RCC 7860 (cell line): ENCODE results near the gene NCBP2L.
A peak's percentile ranks its signal among the peaks of the same experiment; 100 is the strongest.
"Not testable (repeated sequence)": the region's sequence is repeated elsewhere in the genome, so short reads cannot be mapped to it uniquely, and the experiment has no call there.

Source experiments
- DNase-seq: peaks from one replicate; pipeline ENCODE4 v3.0.0-alpha.2; 2015; ENCODE audit warnings: low spot score
- FAIRE-seq: peaks from 2 replicates; lab custom pipeline; 2012; peaks lifted over from hg19 to GRCh38; lab: Jason Lieb, UNC

Gene NCBP2L

DNA sequence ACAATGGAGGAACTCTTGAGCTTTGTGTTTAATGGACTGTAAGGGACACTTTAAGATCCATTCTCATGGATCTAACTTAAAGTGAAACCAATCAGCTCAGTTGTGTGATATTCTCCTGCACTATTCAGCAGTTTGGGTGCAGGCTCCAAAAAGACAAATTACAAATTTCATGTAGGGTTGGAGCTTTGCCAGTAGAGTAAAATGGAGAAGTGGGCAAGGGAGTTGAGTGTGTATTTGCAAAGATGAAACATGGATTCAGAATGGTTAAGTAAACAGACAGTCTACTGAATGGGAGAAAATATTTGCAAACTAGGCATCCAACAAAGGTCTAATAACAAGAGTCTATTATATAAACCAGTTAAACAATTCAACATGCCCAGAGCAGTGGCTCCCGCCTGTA is 26.9 kb downstream of the NCBP2L start:
- DNase-seq (no peak), FAIRE-seq (no peak)

DNA sequence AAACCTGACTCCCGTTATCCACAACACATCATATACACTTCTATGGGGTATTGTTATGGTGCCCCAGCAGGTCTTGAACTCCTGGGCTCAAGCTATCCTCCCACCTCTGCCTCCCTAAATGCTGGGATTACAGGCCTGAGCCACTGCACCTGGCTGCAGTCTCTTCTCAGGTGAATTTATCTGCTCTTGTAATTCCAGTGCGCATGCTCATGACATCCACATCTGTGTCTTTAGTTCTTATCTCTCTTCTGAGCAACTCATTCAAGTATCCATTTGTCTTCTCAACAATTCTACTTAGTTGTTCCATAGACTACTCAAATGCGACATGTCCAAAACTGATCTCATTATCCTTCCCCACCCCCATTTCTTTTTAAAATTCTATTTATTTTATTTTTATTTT is 27.6 kb downstream of the NCBP2L start:
- FAIRE-seq (no peak), DNase-seq (no peak)

DNA sequence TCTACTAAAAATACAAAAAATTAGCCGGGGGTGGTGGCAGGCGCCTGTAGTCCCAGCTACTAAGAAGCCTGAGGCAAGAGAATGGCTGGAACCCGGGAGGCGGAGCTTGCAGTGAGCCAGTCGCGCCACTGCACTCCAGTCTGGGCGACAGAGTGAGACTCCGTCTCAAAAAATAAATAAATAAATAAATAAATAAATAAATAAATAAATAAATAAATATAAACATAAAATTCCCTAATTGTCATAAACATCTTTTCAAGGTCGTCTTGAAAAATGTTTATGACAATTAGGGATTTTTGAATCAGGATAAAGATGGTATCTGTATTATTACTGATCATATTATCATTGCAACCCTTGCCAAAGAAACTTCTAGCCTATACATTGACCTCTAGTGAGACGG is 32.5 kb downstream of the NCBP2L start:
- not testable (repeated sequence) for FAIRE-seq

DNA sequence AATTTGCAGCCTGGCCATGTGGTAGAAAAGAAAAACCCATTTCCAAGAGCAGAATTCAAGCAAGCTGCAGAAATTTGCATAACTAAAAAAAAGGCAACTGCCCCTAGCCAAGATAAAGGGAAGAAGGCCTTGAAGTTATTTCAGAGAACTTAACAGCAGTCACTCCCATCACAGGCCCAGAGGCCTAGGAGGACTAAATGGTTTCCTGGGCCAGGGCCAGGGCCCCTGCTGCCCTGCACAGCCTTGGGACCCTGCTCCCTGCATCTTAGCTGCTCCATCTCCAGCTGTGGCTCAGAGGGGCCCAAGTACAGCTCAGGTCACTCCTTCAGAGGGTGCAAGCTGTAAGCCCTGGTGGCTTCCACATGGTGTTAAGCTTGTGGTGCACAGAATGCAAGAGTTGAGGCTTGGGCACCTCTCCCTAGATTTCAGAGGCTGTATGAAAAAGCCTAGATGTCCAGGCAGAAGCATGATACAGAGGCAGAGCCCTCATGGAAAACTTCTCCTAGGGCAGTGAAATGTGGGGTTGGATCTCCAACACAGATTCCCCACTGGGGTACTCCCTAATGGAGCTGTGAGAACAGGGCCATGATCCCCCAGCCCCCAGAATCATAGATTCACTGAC is 41.5 kb downstream of the NCBP2L start:
- DNase-seq (no peak), FAIRE-seq (no peak)

More for the DNA sequence above, 32.5 kb downstream of the NCBP2L start:
- DNase-seq, result not testable (repeated sequence)

DNA sequence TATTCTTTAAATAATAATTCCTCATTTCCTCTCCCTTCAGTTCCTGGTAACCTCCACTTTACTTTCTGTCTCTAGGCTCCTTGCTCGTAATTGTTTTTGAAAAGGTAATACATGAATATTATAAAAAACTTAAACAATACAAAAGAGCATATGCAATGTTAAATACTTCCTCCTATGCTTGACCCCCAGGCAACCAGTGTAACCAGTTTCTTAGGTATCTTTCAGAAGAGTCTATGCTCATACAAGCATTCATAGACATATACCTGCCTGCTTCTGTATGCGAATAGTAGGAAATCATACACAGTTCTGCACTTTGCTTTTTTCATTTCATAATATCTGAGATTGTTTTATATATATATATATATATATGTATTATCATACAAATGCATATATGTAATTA is 45.5 kb downstream of the NCBP2L start:
- FAIRE-seq (no peak), DNase-seq (no peak)

DNA sequence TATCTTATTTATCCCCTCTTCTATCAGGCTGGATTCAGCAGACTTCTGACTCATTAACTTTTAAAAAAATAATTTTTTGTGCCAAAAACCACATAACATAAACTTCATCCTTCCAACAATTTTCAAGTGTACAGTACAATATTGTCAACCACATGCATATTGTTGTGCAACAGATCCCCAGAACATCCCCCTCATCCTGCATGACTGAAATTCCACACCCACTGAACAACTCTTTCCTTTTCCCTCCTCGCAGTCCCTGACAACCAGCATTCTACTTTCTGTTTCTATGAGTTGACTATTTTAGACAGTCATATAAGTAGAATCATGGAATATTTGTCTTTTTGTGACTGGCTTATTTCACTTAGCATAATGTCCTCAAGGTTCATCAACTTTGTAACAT is 45.9 kb downstream of the NCBP2L start:
- DNase-seq, result peak; percentile 3
- FAIRE-seq, result no peak

DNA sequence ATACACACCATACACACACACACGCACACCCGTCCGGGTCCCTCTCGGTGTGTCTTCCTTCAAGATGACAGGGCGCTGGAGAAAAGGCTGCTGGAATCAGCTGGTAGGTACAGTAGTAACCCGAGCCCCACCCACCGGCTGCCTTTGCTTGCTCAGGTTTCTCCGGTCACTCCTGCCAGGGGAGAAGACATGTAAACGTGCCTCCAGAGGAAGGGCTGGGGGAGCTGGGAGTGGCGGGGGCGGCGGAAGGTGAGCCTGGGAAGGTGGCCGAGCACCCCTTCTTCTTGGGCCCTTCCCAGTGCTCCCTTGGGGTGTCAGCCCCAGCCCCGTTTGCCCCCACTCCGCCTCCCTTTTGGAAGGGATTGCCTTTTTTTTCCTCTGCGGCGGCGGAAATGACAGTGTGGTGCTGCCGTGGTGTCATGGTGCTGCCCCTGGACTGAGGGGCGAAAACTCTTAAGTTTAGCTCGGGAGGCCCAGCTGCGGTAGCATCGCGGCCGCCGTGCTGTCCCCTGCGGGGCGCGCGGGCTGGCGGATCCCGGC is 48.2 kb downstream of the NCBP2L start, which contains the start of gene MID2:
MID2 (plus strand) TSS at position 169 of the 540 bp plus-strand sequence. CDS start 561 bp downstream, outside the sequence.
- FAIRE-seq (no peak), DNase-seq (peak; percentile 30)

DNA sequence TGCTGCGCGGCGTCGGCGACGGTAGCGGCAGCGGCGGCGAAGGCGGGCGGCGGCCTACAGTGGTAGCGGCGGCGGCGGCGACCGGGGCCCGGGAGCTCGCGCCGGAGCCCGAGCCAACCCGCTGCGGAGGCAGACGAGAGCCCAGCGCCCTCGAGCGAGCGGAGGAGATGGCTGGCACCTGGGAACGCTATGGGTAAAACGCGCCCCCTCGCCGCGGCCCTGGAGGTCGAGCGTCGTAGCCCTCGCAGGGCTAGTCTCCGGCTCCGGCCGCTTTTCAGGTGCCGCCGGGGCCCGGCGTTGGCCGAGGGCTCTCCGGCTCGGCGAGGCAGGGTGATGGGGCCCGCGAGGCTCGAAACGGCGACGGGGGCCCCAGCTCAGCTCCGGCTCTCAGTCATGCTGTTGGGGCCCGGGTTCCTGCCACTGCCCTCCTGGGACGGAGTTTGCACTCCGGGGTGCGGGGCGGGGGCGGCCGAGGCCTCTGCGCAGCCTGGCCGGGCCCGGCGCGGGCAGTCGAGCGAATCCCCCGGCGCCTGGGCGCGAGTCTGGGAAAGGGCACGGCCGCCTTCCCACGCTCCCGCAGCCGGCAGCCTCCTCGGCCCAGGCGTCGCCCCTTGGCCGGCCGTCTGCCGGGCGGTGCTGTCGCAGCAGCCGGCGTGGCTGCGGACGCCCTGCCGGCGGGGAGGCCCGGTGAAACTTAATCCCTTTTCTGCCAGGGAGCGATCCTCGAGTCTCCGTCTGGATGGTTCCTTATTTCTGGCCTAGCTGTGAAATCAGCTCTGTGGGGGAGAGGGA is 48.9 kb downstream of the NCBP2L start:
- DNase-seq, result peak; percentile 17

DNA sequence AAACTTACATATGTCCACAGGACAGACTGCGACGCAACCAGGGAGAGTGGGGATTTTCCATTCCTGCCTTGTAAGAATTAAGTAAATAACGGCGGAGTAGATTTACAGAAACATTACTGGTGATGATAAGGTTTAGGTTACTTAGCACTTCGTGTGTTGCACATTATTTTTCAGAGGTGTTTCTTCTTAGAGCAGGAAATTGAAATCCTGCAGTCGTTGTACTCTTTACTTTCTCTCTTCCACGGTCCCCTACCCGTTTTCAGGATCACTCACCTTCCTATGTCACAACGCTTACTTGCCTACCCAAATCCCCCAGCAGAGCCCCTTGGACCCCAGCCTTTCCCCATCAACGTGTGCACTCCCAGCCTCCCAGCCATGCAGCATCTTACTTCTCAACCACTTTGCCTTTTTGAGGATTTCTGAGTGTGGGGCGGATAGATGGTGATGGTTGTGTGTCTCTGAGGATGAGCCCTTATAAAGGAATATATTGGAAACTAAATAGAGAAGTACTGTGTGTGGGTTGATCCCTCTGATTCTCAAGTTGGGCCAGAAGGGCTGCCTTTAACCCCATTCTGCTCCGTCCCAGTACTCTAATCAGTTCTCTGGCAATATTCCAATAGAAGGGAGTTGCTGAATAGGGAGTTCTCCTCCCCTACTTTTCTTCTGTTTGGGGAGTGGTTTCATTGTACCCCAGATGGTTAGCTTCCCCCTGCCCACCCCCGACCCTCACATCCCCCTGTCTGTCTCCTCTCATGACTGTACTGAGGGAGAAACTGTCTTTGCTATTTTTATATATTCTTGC is 49.7 kb downstream of the NCBP2L start:
- FAIRE-seq, result no peak

More for the DNA sequence above, 48.9 kb downstream of the NCBP2L start:
- no peak for FAIRE-seq

DNA sequence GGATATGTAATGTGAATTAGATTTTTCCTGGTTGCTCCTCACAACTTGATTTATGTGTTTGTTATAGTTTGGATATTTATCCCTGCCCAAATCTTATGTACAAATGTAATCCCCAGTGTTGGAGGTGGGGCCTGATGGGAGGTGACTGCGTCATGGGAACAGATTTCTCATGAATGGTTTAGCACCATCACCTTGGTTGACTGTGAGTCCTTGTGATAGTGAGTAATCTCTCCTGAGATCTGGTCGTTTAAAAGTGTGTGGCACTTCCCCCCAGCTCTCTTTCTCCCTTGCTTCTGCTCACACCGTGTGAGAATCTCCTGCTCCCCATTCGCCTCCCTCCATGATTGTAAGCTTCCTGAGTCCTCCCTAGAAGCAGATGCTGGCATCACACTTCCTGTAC is 50.3 kb downstream of the NCBP2L start:
- DNase-seq (no peak), FAIRE-seq (no peak)

More for the DNA sequence above, 49.7 kb downstream of the NCBP2L start:
- DNase-seq, result no peak

DNA sequence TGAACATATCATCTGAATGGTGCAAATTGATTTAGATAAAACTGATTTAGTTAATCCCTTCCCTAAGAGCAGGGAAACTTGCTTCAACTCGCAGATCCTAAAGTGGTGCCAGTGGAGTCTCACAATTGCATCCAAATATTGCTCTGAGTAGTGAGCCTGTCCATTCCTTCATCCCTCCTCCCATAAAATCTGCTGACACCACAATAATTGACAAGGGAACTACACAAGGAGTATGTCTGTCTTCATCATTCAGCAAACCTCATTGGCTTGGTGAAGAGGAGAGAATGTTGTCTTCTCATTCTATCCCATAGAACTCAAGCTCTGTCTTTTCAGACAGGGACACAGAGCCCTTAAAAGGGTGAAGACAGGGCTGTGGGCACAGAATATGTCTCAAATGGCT is 52.3 kb downstream of the NCBP2L start:
- no peak for FAIRE-seq
- no peak for DNase-seq

DNA sequence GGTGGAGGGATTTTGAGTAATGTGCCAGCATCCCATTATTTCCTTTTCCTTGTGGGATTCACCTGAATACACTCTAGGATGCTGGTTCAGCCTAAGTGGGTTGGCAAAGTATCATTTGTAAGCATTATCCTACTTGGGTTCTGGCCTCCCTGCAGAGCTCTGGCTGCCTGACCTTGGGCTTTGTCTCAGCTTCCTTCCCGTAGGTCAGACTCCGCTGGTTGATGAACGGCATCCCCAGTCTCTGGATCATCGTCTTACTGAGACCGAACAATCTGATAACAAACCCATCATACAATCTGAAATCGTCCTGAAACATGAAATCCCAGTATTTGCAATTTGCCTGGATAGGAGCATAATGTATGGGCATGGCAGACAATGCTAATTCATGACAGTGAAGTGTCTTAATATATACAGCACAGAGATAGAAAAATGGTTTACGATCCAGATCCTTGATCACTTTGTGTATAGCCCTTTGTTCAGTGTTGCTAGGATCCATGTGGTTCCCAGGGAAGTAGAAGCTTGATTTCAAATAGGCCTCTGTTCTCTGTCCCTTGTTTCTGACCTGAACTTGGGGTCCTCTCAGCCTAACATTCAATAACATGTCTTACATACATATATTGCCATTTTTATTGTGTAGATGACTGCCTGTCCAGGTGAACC is 53.7 kb downstream of the NCBP2L start:
- FAIRE-seq (no peak), DNase-seq (no peak)

DNA sequence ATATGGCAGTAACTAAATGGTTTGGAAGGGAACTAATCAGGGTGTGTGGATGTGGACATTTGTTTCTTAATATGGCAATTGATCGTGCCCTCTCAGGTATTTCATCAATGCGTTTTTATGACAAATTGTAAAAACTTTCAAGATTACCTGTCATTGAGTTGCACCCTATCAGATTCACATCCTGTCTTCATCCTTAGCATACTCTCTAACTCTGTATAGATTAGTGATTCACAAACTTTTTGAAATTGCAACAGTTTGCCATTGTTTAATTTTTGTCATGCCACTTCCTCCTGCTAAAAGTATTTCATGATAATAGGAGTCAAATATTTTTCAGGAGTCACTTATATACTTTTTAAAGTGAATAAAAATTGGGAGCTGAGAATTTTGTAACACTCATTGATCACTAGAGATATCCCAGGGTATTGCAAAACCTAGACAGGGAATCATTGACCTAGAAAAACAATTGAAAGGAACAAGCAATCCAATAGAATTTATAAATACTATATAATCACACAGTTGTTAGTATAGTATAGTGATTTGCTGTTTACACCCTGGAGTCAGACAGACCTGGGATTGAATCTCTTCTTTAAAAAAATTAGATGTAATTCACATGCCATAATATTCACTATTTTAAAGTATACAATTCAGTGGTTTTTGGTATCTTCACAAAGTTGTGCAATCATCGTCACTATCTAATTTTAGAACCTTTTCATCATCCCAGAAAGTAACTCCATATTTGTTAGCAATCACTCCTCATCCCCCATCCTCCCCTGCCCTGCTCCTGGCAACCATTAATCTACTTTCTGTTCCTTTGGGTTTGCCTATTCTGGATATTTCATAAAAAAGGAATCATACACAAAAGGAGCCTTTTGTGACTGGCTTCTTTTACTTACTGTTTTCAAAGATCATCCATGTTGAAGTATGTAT is 57.0 kb downstream of the NCBP2L start:
- DNase-seq (no peak), FAIRE-seq (no peak)

DNA sequence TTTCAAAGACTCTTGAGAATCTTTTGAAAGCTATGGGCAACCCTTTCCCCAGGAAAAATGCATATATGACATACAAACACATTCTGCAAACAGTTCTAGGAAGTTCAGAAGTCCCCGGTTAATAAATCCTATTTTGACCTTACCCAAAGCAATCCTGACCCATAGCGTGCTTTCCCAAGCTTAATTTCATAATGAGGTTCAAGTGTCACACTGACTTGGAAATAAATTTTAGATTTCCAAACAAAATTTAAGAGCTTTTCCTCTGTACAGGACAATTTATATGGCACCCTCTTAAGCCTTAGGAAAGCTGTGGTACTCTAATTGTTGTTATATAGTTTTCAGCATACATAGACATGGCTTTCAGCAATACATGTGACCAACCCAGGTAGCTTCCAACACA is 59.4 kb downstream of the NCBP2L start:
- FAIRE-seq (no peak), DNase-seq (no peak)

DNA sequence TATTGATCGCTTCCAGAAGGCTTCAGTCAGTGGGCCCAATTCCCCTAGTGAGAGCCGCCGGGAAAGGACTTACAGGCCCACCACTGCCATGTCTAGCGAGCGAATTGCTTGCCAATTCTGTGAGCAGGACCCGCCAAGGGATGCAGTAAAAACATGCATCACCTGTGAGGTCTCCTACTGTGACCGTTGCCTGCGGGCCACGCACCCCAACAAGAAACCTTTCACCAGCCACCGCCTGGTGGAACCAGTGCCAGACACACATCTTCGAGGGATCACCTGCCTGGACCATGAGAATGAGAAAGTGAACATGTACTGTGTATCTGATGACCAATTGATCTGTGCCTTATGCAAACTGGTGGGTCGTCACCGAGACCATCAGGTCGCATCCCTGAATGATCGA is 63.4 kb downstream of the NCBP2L start:
- FAIRE-seq (no peak), DNase-seq (no peak)

DNA sequence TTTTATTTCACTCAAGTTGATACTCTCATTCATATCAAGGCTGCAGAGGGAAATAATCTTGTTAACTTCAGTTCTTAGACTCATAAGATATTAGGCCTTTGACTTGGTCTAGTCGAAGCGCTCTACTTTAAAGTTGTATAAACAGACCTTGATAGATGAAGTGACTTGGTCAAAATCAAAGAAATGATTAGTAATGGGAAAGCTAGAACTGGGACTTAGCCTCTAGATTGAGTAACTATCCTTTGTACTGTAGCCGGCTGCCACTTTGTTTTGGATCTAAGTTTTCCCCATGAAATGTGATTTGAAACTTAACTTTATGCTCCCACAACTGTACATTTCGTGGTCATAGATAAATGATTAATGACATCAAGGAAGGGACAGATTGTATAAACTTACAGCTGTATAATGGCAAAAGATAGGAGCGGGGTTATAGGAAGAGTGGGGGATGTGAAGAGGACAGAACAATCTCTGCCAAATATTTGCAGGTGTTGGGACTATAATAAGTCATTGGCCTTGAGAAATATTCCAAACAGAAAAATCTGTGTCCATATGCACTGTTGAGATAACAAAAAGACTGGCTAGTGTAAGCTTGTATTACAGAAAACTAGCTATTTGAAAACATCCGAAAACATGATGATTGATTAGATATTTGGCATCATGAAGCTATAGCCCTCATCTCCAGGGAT is 65.3 kb downstream of the NCBP2L start:
- FAIRE-seq, result no peak
- no peak for DNase-seq
